Gastroesophageal sphincter (tissue), 3 donors: Measurements from ENCODE around the gene DEAF1.
"Not testable (repeated sequence)": the region's sequence is repeated elsewhere in the genome, so short reads cannot be mapped to it uniquely, and the experiment has no call there.

ENCODE experiments used
- EP300 ChIP-seq: sonication (generic); formaldehyde crosslinking; IDR thresholded peaks from one replicate; pipeline ENCODE4 v1.6.1; 2017; ENCODE audit warnings: antibody characterized with exemption, mild to moderate bottlenecking
- POLR2A ChIP-seq, 2 donors: fragments of 450-650 bp; IDR thresholded peaks; one replicate each; pipeline ENCODE4 v1.6.1; 2017; ENCODE audit warnings: antibody characterized with exemption in 2 of 2, mild to moderate bottlenecking in 2 of 2, moderate library complexity in 1 of 2
- POLR2AphosphoS5 ChIP-seq: sonication (generic); formaldehyde crosslinking; IDR thresholded peaks from one replicate; pipeline ENCODE4 v1.6.1; 2017; ENCODE audit warnings: antibody characterized with exemption
- TF ChIP-seq, protein P1 (sequence below), 4 experiments: fragments of 200-600 bp in 2 of 4; fragments of 450-650 bp in 2 of 4; sonication (generic) in 1 of 4; IDR thresholded peaks; one replicate each; pipeline ENCODE4 v1.5.1; 2017 to 2019; ENCODE audit warnings: antibody characterized with exemption in 4 of 4, mild to moderate bottlenecking in 2 of 4, moderate library complexity in 2 of 4

DNA sequence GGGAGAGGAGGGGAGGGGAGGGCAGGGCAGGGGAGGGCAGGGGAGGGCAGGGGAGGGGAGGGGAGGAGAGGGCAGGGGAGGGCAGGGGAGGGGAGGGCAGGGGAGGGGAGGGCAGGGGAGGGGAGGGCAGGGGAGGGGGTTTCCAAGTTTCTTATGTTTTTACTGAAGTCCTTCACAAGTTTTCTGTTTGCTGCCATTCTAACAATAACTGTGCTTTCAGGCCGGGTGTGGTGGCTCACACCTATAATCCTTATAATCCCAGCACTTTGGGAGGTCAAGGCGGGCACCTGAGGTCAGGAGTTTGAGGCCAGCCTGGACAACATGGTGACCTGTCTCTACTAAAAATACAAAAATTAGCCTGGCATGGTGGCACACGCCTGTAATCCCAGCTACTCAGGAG, 4.8 kb downstream of the DEAF1 start:
- not testable (repeated sequence) for TF ChIP-seq POLR2A (IDR thresholded peaks at IDR 0.05); EP300; POLR2AphosphoS5
- TF ChIP-seq, protein P1, sequence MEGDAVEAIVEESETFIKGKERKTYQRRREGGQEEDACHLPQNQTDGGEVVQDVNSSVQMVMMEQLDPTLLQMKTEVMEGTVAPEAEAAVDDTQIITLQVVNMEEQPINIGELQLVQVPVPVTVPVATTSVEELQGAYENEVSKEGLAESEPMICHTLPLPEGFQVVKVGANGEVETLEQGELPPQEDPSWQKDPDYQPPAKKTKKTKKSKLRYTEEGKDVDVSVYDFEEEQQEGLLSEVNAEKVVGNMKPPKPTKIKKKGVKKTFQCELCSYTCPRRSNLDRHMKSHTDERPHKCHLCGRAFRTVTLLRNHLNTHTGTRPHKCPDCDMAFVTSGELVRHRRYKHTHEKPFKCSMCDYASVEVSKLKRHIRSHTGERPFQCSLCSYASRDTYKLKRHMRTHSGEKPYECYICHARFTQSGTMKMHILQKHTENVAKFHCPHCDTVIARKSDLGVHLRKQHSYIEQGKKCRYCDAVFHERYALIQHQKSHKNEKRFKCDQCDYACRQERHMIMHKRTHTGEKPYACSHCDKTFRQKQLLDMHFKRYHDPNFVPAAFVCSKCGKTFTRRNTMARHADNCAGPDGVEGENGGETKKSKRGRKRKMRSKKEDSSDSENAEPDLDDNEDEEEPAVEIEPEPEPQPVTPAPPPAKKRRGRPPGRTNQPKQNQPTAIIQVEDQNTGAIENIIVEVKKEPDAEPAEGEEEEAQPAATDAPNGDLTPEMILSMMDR (IDR thresholded peaks at IDR 0.05), result not testable (repeated sequence)
